H9 (cell line): ENCODE data around the gene KISS1R. TPM values are rescaled to one million over a fixed set of nuclear protein-coding genes. Genes with fewer than 3 reads are reported as not detected.

ENCODE experiments used
- DNase-seq: peaks from one replicate; pipeline ENCODE4 v3.0.0-alpha.2; 2017
- H2AFZ ChIP-seq: one replicate; pipeline ENCODE4 v1.6.1; 2013; ENCODE audit warnings: mild to moderate bottlenecking, low read length, control low read depth, moderate library complexity
- H2AK5ac ChIP-seq: 2 replicates; pipeline ENCODE4 v1.6.1; 2013; ENCODE audit warnings: low read length, control low read depth, mixed read lengths; ENCODE audit not compliant: insufficient read length
- H2BK120ac ChIP-seq: one replicate; pipeline ENCODE4 v1.6.1; 2013; ENCODE audit warnings: low read depth, mild to moderate bottlenecking, low read length, control low read depth, inconsistent platforms; ENCODE audit not compliant: poor library complexity, severe bottlenecking
- H2BK12ac ChIP-seq: 2 replicates; pipeline ENCODE4 v1.6.1; 2013; ENCODE audit warnings: low read length, control low read depth, mixed read lengths, low read depth; ENCODE audit not compliant: insufficient read length
- H2BK15ac ChIP-seq: 2 replicates; pipeline ENCODE4 v1.6.1; 2013; ENCODE audit warnings: low read depth, low read length, control low read depth
- H2BK20ac ChIP-seq: one replicate; pipeline ENCODE4 v1.6.1; 2013; ENCODE audit warnings: low read depth, mild to moderate bottlenecking, low read length, control low read depth, inconsistent platforms; ENCODE audit not compliant: poor library complexity, severe bottlenecking
- H2BK5ac ChIP-seq: 2 replicates; pipeline ENCODE4 v1.6.1; 2013; ENCODE audit warnings: low read length, control low read depth, mixed read lengths; ENCODE audit not compliant: insufficient read length
- H3K14ac ChIP-seq: 2 replicates; pipeline ENCODE4 v1.6.1; 2013; ENCODE audit warnings: low read length, control low read depth; ENCODE audit not compliant: insufficient read depth
- H3K18ac ChIP-seq: 2 replicates; pipeline ENCODE4 v1.6.1; 2013; ENCODE audit warnings: low read depth, mild to moderate bottlenecking, mixed read lengths, low read length, control low read depth; ENCODE audit not compliant: insufficient read length
- H3K23ac ChIP-seq: 2 replicates; pipeline ENCODE4 v1.6.1; 2013; ENCODE audit warnings: low read length, control low read depth, mixed read lengths, low read depth; ENCODE audit not compliant: insufficient read length
- H3K23me2 ChIP-seq: 2 replicates; pipeline ENCODE4 v1.6.1; 2013; ENCODE audit warnings: low read depth, mild to moderate bottlenecking, mixed read lengths, low read length, control low read depth; ENCODE audit not compliant: insufficient read length, poor library complexity, severe bottlenecking
- H3K27ac ChIP-seq: 2 replicates; pipeline ENCODE4 v1.5.1; 2013; ENCODE audit warnings: low read length, control low read depth, mixed read lengths, low read depth; ENCODE audit not compliant: insufficient read length
- H3K27me3 ChIP-seq: 2 replicates; pipeline ENCODE4 v1.6.1; 2013; ENCODE audit warnings: low read length, control low read depth, inconsistent platforms; ENCODE audit not compliant: insufficient read depth
- H3K4ac ChIP-seq: 2 replicates; pipeline ENCODE4 v1.6.1; 2013; ENCODE audit warnings: low read depth, mild to moderate bottlenecking, control low read depth, inconsistent platforms, low read length, moderate library complexity
- H3K4me1 ChIP-seq: 2 replicates; pipeline ENCODE4 v1.6.1; 2013; ENCODE audit warnings: low read length, control low read depth, inconsistent platforms; ENCODE audit not compliant: insufficient read depth
- H3K4me2 ChIP-seq: 2 replicates; pipeline ENCODE4 v1.6.1; 2013; ENCODE audit warnings: low read length, control low read depth, mixed read lengths; ENCODE audit not compliant: insufficient read length, insufficient read depth
- H3K56ac ChIP-seq: 2 replicates; pipeline ENCODE4 v1.6.1; 2013; ENCODE audit warnings: low read depth, mild to moderate bottlenecking, mixed read lengths, low read length, control low read depth; ENCODE audit not compliant: insufficient read length
- H3K79me1 ChIP-seq: 2 replicates; pipeline ENCODE4 v1.6.1; 2013; ENCODE audit warnings: low read depth, mild to moderate bottlenecking, moderate library complexity, low read length, control low read depth, inconsistent platforms; ENCODE audit not compliant: insufficient read depth, poor library complexity, severe bottlenecking
- H3K79me2 ChIP-seq: 2 replicates; pipeline ENCODE4 v1.6.1; 2013; ENCODE audit warnings: low read length, control low read depth, inconsistent platforms; ENCODE audit not compliant: insufficient read depth
- H3K9ac ChIP-seq: 2 replicates; pipeline ENCODE4 v1.6.1; 2013; ENCODE audit warnings: low read length, control low read depth, mixed read lengths; ENCODE audit not compliant: insufficient read length; ENCODE audit errors: extremely low read depth
- H3K9me3 ChIP-seq: one replicate; pipeline ENCODE4 v1.6.1; 2013; ENCODE audit warnings: low read depth, low read length, inconsistent platforms; ENCODE audit not compliant: control insufficient read depth
- H3T11ph ChIP-seq: one replicate; pipeline ENCODE4 v1.6.1; 2013; ENCODE audit warnings: mild to moderate bottlenecking, low read length, control low read depth, inconsistent platforms
- H4K20me1 ChIP-seq: one replicate; pipeline ENCODE4 v1.6.1; 2013; ENCODE audit not compliant: control insufficient read depth, insufficient read length, insufficient read depth
- H4K5ac ChIP-seq: 2 replicates; pipeline ENCODE4 v1.6.1; 2013; ENCODE audit warnings: low read depth, mild to moderate bottlenecking, mixed read lengths, low read length, control low read depth; ENCODE audit not compliant: insufficient read length
- H4K8ac ChIP-seq: replicated peaks from 2 replicates; pipeline ENCODE4 v1.6.1; 2013; ENCODE audit warnings: low read length, control low read depth, mixed read lengths, low read depth; ENCODE audit not compliant: insufficient read length
- H4K91ac ChIP-seq: 2 replicates; pipeline ENCODE4 v1.6.1; 2013; ENCODE audit warnings: low read depth, mild to moderate bottlenecking, moderate library complexity, mixed read lengths, low read length, control low read depth; ENCODE audit not compliant: insufficient read length
- H3K27ac Mint-ChIP-seq, 3 experiments: 2 replicates in 2 of 3; 3 replicates in 1 of 3; pipeline ENCODE4 v1.8.0; 2020 to 2021; ENCODE audit warnings: mixed read lengths in 3 of 3, mild to moderate bottlenecking in 1 of 3, moderate library complexity in 1 of 3
- H3K27me3 Mint-ChIP-seq: 2 replicates; pipeline ENCODE4 v1.8.0; 2021; ENCODE audit warnings: low read depth, mild to moderate bottlenecking, moderate library complexity, mixed read lengths
- H3K36me3 Mint-ChIP-seq, 3 experiments: 2 replicates in 2 of 3; 3 replicates in 1 of 3; pipeline ENCODE4 v1.8.0; 2020 to 2021; ENCODE audit warnings: low read depth in 3 of 3, mixed read lengths in 3 of 3; ENCODE audit not compliant: insufficient read depth in 1 of 3
- H3K4me1 Mint-ChIP-seq, 2 experiments: 2 replicates each; pipeline ENCODE4 v1.8.0; 2020; ENCODE audit warnings: mixed read lengths in 2 of 2
- H3K4me3 Mint-ChIP-seq, 2 experiments: 2 replicates in 1 of 2; 3 replicates in 1 of 2; pipeline ENCODE4 v1.8.0; 2020 to 2021; ENCODE audit warnings: mild to moderate bottlenecking in 2 of 2, mixed read lengths in 2 of 2, moderate library complexity in 1 of 2
- H3K9me3 Mint-ChIP-seq, 2 experiments: 2 replicates in 1 of 2; 3 replicates in 1 of 2; pipeline ENCODE4 v1.8.0; 2020; ENCODE audit warnings: mild to moderate bottlenecking in 2 of 2, mixed read lengths in 2 of 2, moderate library complexity in 1 of 2
- WGBS: extraction: QIAGEN DNeasy Blood & Tissue Kit; methylation state at CpG from one replicate; pipeline ENCODE4 v1.1.7; 2013; ENCODE audit warnings: missing lambda C conversion rate, low lambda C conversion rate, mixed read lengths; ENCODE audit not compliant: insufficient read length; ENCODE audit errors: extremely low coverage; 5-methylcytosine and 5-hydroxymethylcytosine counted together
- total RNA-seq: library from RNA; stranded (reverse); gene quantifications from 2 replicates; pipeline ENCODE4 v1.2.1, GENCODE V29; 2021
- TF ChIP-seq, protein P1 (sequence below): fragments of 200-600 bp; sonication (generic); conservative IDR thresholded peaks from 3 replicates; pipeline ENCODE4 v1.8.0; 2021; ENCODE audit warnings: antibody characterized with exemption, mild to moderate bottlenecking

KISS1R gene
- total RNA-seq, 1 experiment from 2014 or later, result 3.3 TPM

GRCh38 chr19:928471-929202 lies 11.5 kb downstream of the KISS1R start:
- Histone ChIP-seq H3K4ac (no peak overlapping the region), H4K8ac (no peak overlapping the region), H3K79me2 (no peaks in the 10 kb centered on the region; the same call in 1 of the 2 replicates), H3K9ac (no peak overlapping the region), H2BK12ac (no peak overlapping the region), H3K79me1 (no peaks in the 10 kb centered on the region), H3K56ac (no peak overlapping the region), H2BK5ac (no peak overlapping the region), H2BK15ac (no peak overlapping the region), H3K23ac (no peak overlapping the region), H3T11ph (no peak overlapping the region), H3K4me2 (no peak overlapping the region), H3K27me3 (no peaks in the 10 kb centered on the region), H2AK5ac (no peak overlapping the region), H3K14ac (no peak overlapping the region; the same call in 1 of the 2 replicates), H3K23me2 (peaks cover 3% of the 10 kb centered on the region), H3K18ac (no peak overlapping the region), H4K5ac (no peak overlapping the region), H2AFZ (no peak overlapping the region), H3K27ac (no peak overlapping the region), H2BK20ac (no peak overlapping the region), H3K9me3 (no peaks in the 10 kb centered on the region), H4K20me1 (no peaks in the 10 kb centered on the region), H3K4me1 (no peaks in the 10 kb centered on the region), H4K91ac (no peak overlapping the region), H2BK120ac (no peak overlapping the region)
- Mint-ChIP-seq H3K27me3 (peaks cover 4% of the 10 kb centered on the region; the same call in 1 of the 2 replicates), H3K4me1 (peaks cover 8 to 18% of the 10 kb centered on the region in 2 experiments; a peak in 3 of 4 replicates), H3K36me3 (peaks cover 7 to 35% (median 23%) of the 10 kb centered on the region in 3 experiments), H3K9me3 (no peaks in the 10 kb centered on the region), H3K4me3 (no peak overlapping the region; a peak in 2 of 5 replicates), H3K27ac (0 out of 7 replicates have a peak overlapping the region, but pooled peaks of 1 of the 3 experiments have one; percentile 55)
- DNase-seq, result peak; percentile 77
- WGBS, result no CpG with 5 or more reads among the region's 18 CpGs
- TF ChIP-seq, protein P1, sequence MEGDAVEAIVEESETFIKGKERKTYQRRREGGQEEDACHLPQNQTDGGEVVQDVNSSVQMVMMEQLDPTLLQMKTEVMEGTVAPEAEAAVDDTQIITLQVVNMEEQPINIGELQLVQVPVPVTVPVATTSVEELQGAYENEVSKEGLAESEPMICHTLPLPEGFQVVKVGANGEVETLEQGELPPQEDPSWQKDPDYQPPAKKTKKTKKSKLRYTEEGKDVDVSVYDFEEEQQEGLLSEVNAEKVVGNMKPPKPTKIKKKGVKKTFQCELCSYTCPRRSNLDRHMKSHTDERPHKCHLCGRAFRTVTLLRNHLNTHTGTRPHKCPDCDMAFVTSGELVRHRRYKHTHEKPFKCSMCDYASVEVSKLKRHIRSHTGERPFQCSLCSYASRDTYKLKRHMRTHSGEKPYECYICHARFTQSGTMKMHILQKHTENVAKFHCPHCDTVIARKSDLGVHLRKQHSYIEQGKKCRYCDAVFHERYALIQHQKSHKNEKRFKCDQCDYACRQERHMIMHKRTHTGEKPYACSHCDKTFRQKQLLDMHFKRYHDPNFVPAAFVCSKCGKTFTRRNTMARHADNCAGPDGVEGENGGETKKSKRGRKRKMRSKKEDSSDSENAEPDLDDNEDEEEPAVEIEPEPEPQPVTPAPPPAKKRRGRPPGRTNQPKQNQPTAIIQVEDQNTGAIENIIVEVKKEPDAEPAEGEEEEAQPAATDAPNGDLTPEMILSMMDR, result no peak
